Chondrocyte (in vitro differentiated cells): ENCODE measurements around the gene WDR20. TPM values are rescaled to one million over a fixed set of nuclear protein-coding genes. Genes with fewer than 3 reads are reported as not detected.

Experiments used
- DNase-seq: peaks from one replicate; pipeline ENCODE4 v3.0.0; 2021; ENCODE audit warnings: mixed read lengths, low spot score
- H3K27ac Mint-ChIP-seq: one replicate; pipeline ENCODE4 v1.8.0; 2021; ENCODE audit warnings: mild to moderate bottlenecking, moderate library complexity, mixed read lengths; ENCODE audit not compliant: unreplicated experiment
- H3K27me3 Mint-ChIP-seq: 2 replicates; pipeline ENCODE4 v1.8.0; 2021; ENCODE audit warnings: low read depth, mixed read lengths
- H3K36me3 Mint-ChIP-seq: 2 replicates; pipeline ENCODE4 v1.8.0; 2021; ENCODE audit warnings: low read depth, mixed read lengths
- H3K4me1 Mint-ChIP-seq: 2 replicates; pipeline ENCODE4 v1.8.0; 2021; ENCODE audit warnings: low read depth, mild to moderate bottlenecking, mixed read lengths
- H3K4me3 Mint-ChIP-seq: one replicate; pipeline ENCODE4 v1.8.0; 2021; ENCODE audit warnings: mild to moderate bottlenecking, moderate library complexity, mixed read lengths; ENCODE audit not compliant: unreplicated experiment
- H3K9me3 Mint-ChIP-seq: 2 replicates; pipeline ENCODE4 v1.8.0; 2021; ENCODE audit warnings: low read depth, mixed read lengths
- CTCF ChIP-seq: fragments of 200-600 bp; sonication (generic); IDR thresholded peaks from 2 replicates; pipeline ENCODE4 v1.5.0; 2021; ENCODE audit warnings: antibody characterized with exemption, mild to moderate bottlenecking, moderate library complexity
- total RNA-seq: library from RNA; stranded (reverse); gene quantifications from 3 replicates; pipeline ENCODE4 v1.2.1, GENCODE V29; 2021

Gene WDR20
- total RNA-seq, 1 donor from 2014 or later: 23.0 TPM

GRCh38 chr14:102195446-102195845 lies 55.7 kb downstream of the WDR20 start:
- no peak overlapping the region for H3K27ac Mint-ChIP-seq
- TF ChIP-seq CTCF: no peak
- H3K9me3 Mint-ChIP-seq: no peaks in the 10 kb centered on the region
- no peaks in the 10 kb centered on the region for H3K27me3 Mint-ChIP-seq
- peaks cover 10% of the 10 kb centered on the region for H3K36me3 Mint-ChIP-seq
- DNase-seq: no peak
- H3K4me1 Mint-ChIP-seq: peaks cover 6% of the 10 kb centered on the region
- H3K4me3 Mint-ChIP-seq: no peak overlapping the region

GRCh38 chr14:102196039-102196901 lies 56.6 kb downstream of the WDR20 start:
- no peak overlapping the region for H3K4me3 Mint-ChIP-seq
- H3K27me3 Mint-ChIP-seq: no peaks in the 10 kb centered on the region
- no peak overlapping the region for H3K27ac Mint-ChIP-seq
- no peak for TF ChIP-seq CTCF
- peaks cover 10% of the 10 kb centered on the region for H3K36me3 Mint-ChIP-seq
- H3K9me3 Mint-ChIP-seq: no peaks in the 10 kb centered on the region
- peaks cover 6% of the 10 kb centered on the region for H3K4me1 Mint-ChIP-seq
- DNase-seq: no peak

- no peak overlapping the region for H3K4me3 Mint-ChIP-seq
- TF ChIP-seq CTCF: no peak
- no peaks in the 10 kb centered on the region for H3K9me3 Mint-ChIP-seq
- no peak for DNase-seq
- peaks cover 10% of the 10 kb centered on the region for H3K36me3 Mint-ChIP-seq
- no peak overlapping the region for H3K27ac Mint-ChIP-seq
- peaks cover 6% of the 10 kb centered on the region for H3K4me1 Mint-ChIP-seq
- H3K27me3 Mint-ChIP-seq: no peaks in the 10 kb centered on the region
Measured at GRCh38 chr14:102196902-102197230, 57.2 kb downstream of the WDR20 start.

GRCh38 chr14:102197317-102197853 lies 57.7 kb downstream of the WDR20 start:
- peaks cover 6% of the 10 kb centered on the region for H3K4me1 Mint-ChIP-seq
- H3K36me3 Mint-ChIP-seq: peaks cover 10% of the 10 kb centered on the region
- no peak for TF ChIP-seq CTCF
- no peak overlapping the region for H3K4me3 Mint-ChIP-seq
- H3K9me3 Mint-ChIP-seq: no peaks in the 10 kb centered on the region
- no peak overlapping the region for H3K27ac Mint-ChIP-seq
- no peak for DNase-seq
- H3K27me3 Mint-ChIP-seq: no peaks in the 10 kb centered on the region

- Mint-ChIP-seq H3K27me3 (no peaks in the 10 kb centered on the region), H3K4me3 (no peak overlapping the region), H3K36me3 (peaks cover 18% of the 10 kb centered on the region), H3K9me3 (no peaks in the 10 kb centered on the region), H3K4me1 (peaks cover 10% of the 10 kb centered on the region), H3K27ac (no peak overlapping the region)
- no peak for TF ChIP-seq CTCF
- no peak for DNase-seq
Measured at GRCh38 chr14:102200690-102201352, 61.1 kb downstream of the WDR20 start.
